Heart left ventricle (tissue), 13 donors: ENCODE results near the gene ROPN1L.

Experiments
- POLR2A ChIP-seq, 2 donors: fragments of 450-650 bp; IDR thresholded peaks; one replicate each; pipeline ENCODE4 v1.6.1; 2017; ENCODE audit warnings: antibody characterized with exemption in 2 of 2, mild to moderate bottlenecking in 2 of 2, moderate library complexity in 2 of 2
- TF ChIP-seq, protein P1 (sequence below), 12 donors: fragments of 200-600 bp; sonication (generic) in 4 of 12; IDR thresholded peaks; one replicate each; pipeline versions ENCODE4 v1.5.0 to v1.8.0; 2018 to 2022; ENCODE audit warnings: antibody characterized with exemption in 12 of 12, mild to moderate bottlenecking in 5 of 12
- donor health status: ischemic (EF 13 %, LVEDD 7.1; RV severe dilation, severe dysfunction).
- donor health status: DM: no; HTN: yes; CAD: no.
- donor health status: DM: no; HTN: no; CAD: no.
- donor health status: ischemic (EF 25% LVEDD 6.9; RV normal size, moderate dysfunction).
- donor health status: ischemic (EF 25% LVEDD 5.7; RV mildly dilated, moderate dysfunction).
- donor health status: ischemic (EF 35%, LVEDD 5.7; RV mildly dilated, moderate dysfunction).
- donor health status: nonischemic (EF 11% LVEDD 7.7; RV severe dilation, severe dysfunction).
- donor health status: DM: yes; HTN: yes; CAD: no.
- donor health status: PGD.
- donor health status: ischemic (EF 29% LVEDD 5.4; RV normal size, mild dysfunction).
- donor health status: nonischemic (EF 23%, LVEDD 6.1; RV moderate dilation, normal function).

DNA sequence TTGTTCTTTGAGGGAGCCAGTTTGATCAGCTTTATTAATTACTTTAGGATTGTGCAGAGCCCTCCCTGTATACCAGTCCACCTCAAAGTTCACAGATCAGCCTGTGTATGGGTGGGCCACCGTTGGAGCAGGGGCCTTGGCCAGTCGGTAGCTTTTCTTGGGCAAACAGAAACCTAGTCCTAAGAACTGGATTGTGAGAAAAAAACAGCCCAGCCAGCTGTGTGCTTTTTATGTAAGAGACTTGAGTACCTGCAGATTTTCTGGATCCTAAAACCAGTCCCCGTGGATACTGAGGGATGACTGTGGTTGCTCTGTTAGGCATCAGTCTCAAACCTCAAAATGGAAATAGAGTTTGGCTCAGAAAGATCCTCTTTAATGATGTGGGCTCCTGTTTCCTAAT lies 24.8 kb upstream of the ROPN1L start:
- TF ChIP-seq, protein P1, sequence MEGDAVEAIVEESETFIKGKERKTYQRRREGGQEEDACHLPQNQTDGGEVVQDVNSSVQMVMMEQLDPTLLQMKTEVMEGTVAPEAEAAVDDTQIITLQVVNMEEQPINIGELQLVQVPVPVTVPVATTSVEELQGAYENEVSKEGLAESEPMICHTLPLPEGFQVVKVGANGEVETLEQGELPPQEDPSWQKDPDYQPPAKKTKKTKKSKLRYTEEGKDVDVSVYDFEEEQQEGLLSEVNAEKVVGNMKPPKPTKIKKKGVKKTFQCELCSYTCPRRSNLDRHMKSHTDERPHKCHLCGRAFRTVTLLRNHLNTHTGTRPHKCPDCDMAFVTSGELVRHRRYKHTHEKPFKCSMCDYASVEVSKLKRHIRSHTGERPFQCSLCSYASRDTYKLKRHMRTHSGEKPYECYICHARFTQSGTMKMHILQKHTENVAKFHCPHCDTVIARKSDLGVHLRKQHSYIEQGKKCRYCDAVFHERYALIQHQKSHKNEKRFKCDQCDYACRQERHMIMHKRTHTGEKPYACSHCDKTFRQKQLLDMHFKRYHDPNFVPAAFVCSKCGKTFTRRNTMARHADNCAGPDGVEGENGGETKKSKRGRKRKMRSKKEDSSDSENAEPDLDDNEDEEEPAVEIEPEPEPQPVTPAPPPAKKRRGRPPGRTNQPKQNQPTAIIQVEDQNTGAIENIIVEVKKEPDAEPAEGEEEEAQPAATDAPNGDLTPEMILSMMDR (IDR thresholded peaks at IDR 0.05): no peak
- no peak for TF ChIP-seq POLR2A (IDR thresholded peaks at IDR 0.05)
